Measurements from ENCODE around the gene BANF2.

DNA sequence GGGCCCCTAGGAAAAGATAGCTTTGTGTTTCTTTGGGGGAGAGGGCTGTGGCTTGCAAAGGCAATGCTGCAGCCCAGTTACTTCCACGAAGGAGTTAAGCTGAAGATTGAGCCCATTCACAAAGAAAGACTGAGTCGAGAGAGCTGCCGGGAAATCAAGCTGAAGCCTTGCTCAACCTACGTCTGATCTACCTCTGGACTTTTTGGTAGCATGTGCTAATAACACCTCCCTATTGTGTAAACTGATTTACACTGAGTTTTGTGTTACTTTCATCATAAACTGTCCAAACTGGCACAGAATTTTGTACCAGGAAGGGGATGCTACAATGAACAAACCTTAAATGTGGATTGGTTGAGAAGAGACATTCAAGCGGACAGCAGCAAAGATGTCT is 23.5 kb downstream of the BANF2 start:
- TF ChIP-seq CTCF (conservative IDR thresholded peaks at IDR 0.05; ENCODE audit: low read depth, low read length) (no peak), EZH2 (IDR thresholded peaks at IDR 0.05; ENCODE audit: low read length, unreplicated experiment) (no peak), EZH2phosphoT487 (IDR thresholded peaks at IDR 0.05; ENCODE audit: borderline replicate concordance, low read length) (no peak)

Measured in PC-3 (cell line).